NCI-H146 (cell line): ENCODE measurements around the gene POU6F2.

Experiments
- DNase-seq: peaks from one replicate; lab custom pipeline; 2025; lab: John Stamatoyannopoulos, UW

POU6F2 gene

DNA sequence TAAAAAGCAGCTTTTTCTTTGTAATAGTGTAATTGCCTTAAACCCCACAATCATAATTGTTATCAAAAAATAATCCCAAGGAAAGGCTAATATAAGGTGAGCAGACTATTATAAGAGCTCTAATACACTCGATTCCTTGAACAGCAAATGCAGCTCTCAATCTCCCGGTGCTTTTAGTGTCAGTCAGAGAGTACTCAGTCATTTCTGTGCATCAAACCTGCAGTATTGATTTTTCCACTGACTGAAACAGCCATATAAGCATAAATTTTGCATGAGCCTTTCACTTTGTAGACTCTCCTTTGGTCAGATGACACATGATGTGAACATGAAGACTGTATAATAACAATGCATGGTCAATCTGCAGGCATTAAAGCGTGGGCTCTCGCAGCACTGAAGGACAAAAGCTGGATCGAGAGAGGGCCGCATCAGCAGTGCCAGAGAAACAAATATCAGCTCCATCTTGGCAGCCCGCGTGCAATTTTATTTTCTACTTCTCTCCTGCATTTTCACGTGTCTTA lies 272.0 kb downstream of the POU6F2 start:
- DNase-seq = peak; percentile 32

DNA sequence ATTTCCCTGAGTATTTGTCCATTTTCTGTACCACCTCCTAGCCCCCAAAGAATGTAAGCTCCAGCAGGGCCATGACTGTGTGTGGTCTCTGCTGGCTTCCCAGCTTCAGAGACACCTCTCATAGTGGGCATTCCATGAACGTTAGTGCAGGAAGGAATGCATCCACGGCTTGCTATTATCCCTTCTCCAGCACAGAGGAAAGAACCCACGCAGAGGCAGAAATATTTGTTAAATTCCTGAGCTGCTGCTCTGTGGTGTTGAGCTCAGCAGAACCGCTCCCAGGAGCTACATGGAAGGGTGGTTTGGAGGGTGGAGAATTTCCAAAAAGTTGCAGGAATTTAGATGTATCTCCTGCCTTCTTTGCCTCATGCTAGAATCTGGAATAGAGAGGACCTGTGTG lies 275.2 kb downstream of the POU6F2 start:
- DNase-seq = no peak

DNA sequence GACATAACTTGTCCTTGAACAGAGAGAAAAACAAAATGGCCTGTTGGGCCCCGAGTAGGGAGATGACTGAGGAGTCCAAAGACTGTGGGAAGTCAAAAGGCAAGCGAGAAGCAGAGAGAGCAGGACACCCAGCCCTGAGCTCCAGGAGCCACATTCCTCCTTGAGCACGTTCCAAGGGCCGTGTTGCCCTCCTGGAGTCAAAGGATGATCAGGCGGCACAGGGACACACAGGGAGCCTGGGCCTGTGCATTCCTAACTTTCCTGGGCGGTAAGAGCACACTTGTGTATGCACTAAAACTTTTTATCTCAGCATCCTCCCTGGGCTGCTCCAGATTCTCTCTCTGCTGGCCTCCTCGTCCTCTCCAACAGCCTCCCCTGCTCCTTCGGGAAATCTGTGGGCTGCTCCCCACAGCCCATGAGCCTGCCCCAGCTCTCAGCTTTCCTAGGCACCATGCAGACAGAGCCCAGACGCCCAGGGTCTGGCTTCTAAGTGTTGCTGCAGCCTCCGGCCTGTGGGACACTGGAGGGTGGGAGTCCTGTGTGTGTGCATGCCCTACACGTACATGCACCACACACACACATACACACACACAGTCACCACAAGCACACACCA lies 281.8 kb downstream of the POU6F2 start:
- DNase-seq = no peak

DNA sequence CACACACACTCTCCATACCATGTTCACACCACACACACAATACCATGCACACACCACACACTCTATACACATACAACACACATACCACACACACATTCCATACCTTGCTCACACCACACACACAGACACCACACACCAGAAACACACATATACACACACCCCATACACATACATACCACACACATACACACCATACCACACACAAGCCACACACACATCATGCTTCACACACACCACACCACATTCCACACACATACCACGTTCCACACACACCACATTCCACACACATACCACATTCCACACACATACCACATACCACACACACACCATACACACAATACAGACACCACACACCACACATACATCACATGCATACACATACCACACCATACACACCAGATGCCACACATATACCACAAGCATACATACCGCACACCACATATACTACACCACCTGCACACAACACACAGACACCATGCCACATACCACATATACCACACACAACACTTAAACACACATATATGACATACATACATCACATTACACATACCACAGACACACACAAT lies 282.7 kb downstream of the POU6F2 start:
- DNase-seq = no peak

DNA sequence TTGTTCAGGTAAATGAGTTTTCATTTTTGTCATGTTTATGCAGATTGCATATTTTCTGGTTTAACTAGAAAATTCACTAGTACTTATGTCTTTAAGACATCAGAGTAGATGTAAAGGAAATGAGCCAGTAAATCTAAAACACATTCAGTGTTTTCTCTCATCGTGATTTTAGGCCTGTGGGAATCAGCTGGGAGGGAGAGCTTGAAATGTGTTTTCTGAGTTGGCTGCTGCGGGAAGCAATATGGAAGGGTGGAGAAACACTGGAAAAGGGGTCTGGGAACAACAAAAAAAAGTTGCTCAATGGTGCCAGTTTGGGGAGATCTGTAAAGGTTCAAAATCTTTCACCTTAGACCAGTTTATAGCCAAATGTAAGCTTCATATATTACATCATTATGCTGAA lies 284.1 kb downstream of the POU6F2 start:
- DNase-seq = no peak

DNA sequence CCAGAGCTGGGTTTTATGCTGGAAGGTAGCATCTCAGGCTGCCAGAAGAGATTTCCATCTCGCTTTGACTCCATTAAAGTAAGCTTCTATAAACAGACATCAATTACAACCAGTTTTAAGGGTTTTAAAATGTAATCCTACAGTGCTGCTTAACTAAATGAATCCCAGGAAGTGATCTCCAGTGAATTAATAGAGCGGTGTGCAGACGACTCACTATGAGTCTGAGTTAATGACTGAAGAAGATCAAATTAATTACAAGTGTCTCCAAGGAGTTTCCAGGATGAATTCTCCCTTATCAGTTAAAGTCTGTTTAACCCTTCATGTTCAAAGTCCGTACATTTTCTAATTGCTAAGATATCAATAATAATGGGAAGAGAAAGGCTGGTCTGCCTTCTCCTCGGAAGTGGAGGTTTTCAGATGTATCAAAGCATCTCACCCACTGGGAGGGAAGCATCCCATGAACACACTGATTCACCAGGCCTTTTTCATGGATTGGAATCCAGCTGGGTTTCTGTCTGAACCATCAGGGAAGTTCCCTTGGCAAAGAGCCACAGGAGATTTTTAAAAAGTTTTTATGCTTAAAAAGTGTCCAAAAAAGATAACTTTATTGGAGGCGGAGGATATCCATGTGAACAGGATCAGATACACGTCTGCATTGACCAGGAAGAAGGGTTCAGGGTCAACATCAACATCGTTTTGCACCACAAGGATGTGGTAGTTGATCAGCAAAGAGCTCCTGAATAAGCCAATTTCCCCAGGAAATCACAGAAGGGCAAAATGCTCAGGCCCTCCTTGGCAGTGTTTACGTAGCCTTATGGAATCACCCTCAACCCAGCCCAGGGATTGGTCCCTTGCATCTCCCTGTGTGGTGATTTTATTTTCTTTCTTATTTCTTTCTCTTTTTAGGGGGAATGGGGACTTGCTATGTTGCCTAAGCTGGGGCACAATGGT lies 288.2 kb downstream of the POU6F2 start:
- DNase-seq = no peak

DNA sequence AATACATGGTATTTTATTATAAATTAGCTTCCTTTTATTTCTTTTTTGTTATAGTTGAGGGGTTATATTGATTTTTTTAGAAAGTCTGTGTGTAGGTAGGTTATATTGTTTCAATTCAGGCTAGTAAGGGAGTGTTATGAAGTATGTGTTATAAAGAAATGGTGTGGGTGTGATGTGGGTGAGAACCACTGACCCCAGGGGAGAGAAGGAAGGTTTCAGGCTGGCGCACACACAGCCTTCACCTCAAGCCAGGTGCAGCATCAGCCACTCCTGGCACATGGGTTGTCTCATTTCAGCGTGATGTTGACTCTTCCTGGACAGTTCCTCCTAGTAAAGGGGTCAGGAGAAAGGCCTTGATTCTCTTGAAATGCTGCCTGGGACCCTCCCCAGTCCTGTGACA lies 291.3 kb downstream of the POU6F2 start:
- no peak for DNase-seq

DNA sequence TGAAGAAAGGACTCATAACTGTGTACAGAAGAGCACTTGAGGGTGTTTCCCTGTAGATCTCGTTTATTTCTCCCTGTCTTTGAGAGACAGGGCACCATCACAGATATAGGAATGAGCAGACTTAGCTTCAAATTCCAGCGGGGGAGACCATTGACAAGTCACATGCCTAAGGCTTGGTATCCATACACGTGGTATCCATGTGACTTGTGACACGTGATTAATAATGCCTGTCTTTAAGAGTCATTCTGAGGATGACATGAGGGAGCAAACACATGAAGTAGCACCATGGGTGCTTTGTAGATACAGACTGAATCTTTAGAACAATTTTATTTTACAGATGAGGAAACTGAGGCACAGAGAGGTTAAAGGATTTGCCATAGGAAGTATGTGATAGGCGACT lies 292.3 kb downstream of the POU6F2 start:
- no peak for DNase-seq

DNA sequence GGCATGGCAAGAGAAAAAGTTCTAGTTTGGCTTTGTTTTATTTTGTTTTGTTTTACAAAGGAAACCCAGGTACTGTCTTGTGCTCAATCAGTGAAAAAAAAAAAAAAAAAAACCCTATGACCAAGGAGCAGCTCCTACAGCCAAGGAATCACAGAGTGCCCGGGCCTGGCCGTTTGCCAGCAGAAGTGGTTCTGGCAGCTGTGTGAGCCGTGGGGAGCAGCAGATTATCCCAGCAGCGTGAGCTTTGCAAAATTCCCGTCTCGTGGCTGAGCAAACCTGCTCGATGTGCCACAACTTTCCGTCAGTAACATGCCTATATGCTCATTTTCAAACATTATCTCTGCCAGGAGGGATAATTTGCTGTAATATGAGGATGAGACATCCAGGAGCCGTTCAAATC lies 293.7 kb downstream of the POU6F2 start:
- DNase-seq = peak; percentile 88

DNA sequence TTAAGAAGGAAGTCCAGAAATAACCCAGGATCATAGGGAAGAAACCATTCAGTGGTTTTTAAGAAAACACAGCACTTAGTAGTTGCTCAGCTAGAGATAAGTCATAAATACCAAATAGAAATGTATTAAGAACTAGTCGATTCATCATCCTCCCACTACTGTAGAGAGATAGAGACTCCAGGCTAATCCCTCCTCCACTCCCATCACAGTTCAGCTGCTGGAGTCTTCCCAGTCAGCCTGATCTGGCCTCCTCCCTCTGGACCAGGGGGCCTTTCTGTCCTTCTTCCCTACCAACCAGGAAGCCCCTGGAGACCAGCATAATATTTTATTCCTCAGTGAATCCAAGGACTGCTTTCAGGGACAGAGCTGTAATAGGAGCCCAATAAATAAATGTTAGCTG lies 294.4 kb downstream of the POU6F2 start:
- DNase-seq = no peak

DNA sequence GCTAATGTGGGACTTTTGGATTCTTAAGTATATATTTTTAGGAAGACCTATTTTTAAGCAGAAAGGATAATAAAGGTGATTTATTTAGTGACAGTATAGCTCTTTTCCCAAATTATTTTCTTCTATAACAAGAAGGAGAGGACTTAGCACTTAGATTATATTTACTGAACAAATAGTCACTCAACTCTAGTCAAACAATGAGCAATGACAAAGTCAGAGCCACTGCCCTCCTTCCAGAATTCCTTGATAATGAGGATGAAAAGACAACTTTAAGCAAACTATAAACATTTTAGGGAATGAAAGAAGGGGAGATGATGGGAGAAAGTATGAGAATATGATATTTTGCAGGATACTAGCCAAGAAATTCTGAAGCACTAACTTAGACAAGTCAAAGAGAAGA lies 295.0 kb downstream of the POU6F2 start:
- DNase-seq = no peak

DNA sequence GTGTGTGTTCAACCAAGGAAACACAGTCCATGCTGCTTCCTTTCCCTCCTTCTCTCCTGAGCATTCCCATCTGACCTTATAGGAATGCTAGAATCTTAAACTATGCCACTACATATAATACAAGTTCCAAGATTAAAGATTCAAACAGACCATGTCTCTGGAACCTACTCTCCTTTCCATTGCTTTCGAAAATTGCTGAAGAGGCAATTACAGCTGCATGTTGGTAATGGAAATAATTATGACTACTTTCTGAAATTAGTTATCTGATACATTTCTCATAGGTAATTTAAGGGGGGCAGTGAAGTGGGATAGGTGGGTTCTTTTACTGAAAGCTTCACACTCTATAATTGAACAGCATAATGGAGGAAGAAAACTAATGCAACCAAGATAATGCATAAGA lies 302.6 kb downstream of the POU6F2 start:
- DNase-seq = no peak

DNA sequence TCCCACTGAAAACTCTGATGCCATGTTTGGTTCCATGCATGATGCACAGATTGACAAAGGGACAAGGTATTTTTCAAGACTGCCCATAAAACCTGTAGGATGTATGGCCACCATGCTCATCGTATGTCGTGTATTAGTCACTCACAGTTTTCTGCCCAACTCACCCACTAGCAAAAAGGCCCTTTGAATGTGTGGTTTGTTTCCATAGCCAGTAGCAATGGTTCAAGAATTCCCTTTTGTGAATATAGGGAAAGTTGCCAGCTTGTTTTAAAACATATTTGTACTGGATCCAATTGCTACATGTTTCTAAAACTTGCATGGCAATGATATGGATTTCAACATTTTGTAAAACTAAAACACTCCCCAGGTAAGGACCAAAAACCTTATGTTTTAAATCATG lies 307.5 kb downstream of the POU6F2 start:
- no peak for DNase-seq

DNA sequence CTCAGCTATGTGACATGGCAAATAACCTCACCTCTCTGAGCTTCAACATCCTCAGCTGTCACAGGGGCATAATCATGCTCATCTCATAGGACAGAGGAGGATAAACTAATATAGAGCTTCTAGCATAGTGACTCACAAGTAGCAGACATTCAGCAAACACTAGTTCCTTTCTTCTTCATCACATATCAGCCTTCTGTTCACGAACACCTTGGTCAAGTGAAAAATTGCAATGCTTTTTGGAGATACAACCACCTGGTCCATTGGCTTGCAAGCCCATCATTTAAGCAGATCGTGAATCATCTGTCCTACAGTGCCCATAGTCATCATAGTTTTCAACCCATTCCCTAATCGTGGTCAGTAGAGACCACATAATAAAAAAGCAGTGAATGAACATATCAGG lies 310.6 kb downstream of the POU6F2 start:
- no peak for DNase-seq

DNA sequence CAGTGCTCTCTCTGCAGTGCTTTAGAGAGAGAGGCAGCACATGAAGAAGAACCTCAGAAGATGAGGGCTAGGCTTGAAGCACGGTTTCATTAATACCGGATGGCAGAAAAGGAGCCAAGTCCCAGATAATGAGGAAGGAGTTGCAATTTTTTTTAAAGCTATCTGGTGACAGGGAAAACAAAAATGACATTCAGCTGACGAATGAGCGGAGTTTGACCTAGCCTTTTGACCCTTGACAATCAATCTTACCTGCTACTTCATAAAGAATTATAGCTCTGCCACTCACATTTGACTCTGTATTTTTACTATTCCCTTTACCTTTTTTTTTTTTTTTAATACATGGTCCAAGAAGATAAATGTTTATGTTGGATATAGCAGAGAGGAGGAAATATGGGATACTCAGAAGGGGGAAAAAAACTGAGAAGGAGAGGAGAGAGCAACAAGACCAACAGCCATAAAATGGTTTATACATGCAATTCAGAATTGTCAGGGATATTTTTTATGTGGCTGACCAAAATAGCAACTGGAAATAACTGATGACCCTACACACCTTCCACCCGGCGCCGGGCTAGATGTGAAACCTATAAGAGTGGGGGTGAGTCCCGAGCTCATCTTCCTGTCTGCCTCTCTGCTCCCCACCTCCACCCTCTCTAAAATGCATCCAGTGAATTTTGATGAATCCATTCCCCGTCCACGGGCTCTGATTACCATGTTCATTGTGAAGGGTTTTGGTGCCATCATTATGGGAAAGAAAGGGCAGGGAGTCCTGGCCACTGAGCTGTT lies 314.1 kb downstream of the POU6F2 start:
- no peak for DNase-seq

DNA sequence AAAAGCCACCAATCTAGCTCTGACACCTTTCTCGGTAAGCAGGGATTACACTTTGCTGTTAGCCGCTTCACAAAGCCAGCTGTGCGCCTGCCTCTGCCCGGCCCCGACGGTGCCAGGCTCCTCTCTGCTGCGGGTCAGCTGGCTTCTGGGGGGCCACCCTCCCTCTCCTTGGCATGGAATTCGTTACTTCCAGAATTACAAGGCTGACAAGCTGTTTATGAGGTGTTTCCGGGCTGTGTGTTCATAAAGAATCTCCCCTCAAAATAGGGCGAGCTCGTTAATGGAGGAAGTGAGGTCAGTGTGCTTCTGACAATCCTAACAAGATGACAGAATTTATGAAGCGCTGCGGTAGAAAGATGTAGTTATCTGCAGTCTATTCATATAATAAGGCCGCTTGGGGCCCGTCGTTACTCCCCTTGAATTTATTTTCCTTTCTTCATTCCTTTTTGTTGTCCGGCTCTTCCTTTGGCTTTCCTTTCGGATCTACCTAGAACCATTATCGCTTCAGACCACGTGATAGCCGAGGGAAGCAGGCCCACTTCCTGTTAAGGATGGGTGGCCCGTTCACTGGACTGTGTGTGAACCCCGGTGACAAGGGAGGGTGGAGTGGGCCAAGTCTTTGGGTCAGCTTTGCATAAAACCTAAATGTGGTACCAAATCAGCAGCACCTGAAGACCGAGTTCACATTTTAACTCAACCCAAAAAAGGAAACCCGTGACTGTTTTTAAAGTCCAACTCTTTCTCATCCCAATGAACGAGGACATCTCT lies 315.5 kb downstream of the POU6F2 start:
- DNase-seq = no peak

DNA sequence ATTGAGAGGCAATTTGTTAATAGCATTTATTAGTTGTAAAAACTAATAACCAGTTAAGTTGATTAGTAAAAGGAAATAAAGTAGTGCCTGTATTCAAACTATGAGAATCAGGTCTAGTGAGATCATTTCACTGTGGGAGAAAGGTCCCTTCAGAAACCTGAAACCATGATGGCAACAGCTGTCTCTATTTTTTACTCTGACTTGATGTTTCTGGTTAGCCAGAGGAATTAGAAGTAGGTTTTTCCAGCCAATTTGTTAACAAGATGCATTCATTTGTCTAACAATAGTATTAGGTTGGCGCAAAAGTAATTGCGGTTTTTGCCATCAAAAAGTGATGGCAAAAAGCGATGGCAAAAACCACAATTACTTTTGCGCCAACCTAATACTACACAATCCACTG lies 316.3 kb downstream of the POU6F2 start:
- no peak for DNase-seq

DNA sequence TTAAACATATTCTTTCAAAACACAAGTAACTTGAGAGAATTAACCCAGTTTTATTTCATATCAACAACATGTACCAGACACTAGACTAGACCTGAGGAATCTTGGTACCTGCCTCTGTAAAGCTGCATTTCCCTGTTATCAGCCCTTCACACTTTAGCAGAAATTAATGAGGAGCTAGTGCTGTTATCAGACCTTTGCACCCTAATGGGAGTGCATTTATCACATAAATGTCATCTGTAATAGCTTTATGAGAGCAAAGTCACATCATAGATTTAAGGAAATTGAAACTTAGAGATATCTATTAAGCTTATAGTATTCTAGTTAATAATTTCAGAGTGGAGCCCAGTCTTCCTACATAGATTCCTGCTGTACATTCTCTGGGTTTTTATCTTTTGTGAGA lies 318.1 kb downstream of the POU6F2 start:
- DNase-seq = no peak

DNA sequence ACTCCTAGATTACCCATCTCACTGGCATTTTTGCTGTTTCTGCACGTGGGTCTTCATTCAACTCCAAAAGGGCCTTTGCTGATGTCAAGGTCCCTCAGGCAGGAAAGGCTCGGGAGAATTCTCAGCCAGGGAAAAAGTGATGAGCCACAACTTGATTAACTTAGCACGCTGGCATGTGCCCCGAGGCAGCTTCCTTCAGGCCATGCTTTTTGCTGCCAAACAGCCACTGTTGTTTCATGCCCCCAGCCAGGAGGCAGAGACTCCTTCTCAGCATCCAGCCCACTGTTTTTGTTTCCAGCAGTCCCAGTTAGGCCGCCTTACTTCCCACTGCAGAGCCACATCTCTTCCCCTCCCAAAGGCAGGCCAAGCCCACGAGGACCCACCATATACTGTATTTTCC lies 322.0 kb downstream of the POU6F2 start:
- DNase-seq = no peak

DNA sequence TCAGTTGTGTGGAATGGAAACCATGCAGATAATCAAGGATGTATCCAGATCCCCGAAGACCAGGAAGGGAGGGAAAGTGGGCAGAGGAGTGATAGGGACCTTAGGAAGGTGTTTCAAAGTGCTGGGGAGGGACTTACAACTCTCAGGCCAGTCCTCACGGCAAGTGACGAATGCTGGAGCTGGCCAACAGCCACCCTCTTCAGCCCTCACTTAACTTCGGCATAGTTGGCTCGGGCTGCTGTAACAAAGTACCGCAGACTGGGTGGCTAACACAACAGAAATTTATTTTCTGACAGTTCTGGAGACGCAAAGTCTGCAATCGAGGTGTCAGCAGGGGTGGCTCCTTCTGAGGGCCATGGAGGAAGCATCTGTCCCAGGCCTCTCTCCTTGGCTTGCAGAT lies 322.6 kb downstream of the POU6F2 start:
- DNase-seq = no peak

DNA sequence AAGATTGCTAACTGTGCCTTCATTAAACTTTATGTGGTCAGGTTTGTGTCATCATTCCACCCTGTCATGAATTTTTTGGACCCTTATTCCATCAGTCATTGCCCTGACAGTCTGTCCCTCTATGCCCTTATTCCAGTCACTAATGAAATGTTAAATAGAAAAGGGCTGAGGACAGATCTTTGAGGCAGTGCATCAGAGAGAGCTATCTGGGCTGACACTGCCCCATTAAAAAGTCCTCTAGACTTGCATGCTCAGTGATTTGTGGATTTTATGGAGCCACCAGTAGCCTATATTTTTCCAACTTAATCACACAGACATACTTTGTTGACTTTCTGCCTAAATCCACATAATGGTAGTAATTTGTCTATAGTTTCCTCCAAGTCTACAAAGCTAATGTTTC lies 323.8 kb downstream of the POU6F2 start:
- no peak for DNase-seq

DNA sequence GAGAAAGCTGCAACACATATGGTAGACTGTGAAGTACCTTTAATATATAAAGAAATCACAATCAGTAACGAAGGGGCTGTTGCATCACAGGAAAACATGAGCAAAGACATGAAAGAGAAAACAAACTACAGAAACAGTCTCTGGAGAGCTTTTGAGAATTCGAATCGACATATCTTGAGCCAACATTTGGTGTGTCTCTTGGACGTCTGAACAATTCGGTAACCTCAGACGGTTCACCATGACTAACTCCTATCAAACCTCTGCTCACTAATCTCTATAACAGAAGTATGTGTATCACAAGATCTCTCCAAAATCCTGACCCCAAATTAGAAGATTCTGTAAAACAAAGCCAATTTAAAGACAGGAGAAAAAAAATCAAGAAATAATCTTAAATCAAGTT lies 326.5 kb downstream of the POU6F2 start:
- no peak for DNase-seq
